IMR-90 (cell line): Measurements from ENCODE around the gene ARHGAP10. TPM values are rescaled to one million over a fixed set of nuclear protein-coding genes. Genes with fewer than 3 reads are reported as not detected.

Source experiments
- ATAC-seq: fragments of 200-7000 bp; cut with Tn5 transposase; 2 replicates; pipeline ENCODE4 v1.9.1; 2020; ENCODE audit warnings: low read depth, mild to moderate bottlenecking, moderate library complexity
- BruUV-seq: library from RNA; stranded (reverse); fragments of 400-500 nt; replicated peaks from 2 replicates; lab custom pipeline; 2021; lab: Mats Ljungman, UMichigan
- CTCF ChIA-PET: fragments of 300-600 bp; formaldehyde crosslinking; extraction: SDS; loops from one replicate; lab custom pipeline; 2021; ENCODE audit warnings: antibody characterized with exemption; lab: Yijun Ruan, JAX
- POLR2A ChIA-PET: fragments of 300-600 bp; sonication (Branson Sonifier 250); formaldehyde crosslinking; loops from one replicate; lab custom pipeline; 2022; ENCODE audit warnings: antibody characterized with exemption; ENCODE audit not compliant: unreplicated experiment; lab: Charles Lee
- DNase-seq: peaks from one replicate; pipeline ENCODE4 v3.0.0; 2013
- H2AFZ ChIP-seq: replicated peaks from 2 replicates; pipeline ENCODE3; 2013; ENCODE audit warnings: low read length, mild to moderate bottlenecking; ENCODE audit not compliant: poor library complexity
- H2AK5ac ChIP-seq: 2 replicates; pipeline ENCODE4 v1.6.1; 2013; ENCODE audit warnings: low read depth, low read length, inconsistent platforms
- H2AK9ac ChIP-seq: replicated peaks from 2 replicates; pipeline ENCODE3; 2013; ENCODE audit warnings: mild to moderate bottlenecking, low read depth, low read length, moderate library complexity; ENCODE audit not compliant: poor library complexity
- H2BK120ac ChIP-seq: 2 replicates; pipeline ENCODE4 v1.6.1; 2013; ENCODE audit warnings: low read depth, low read length, inconsistent platforms
- H2BK15ac ChIP-seq: 3 replicates; pipeline ENCODE4 v1.6.1; 2013; ENCODE audit warnings: low read depth, low read length, inconsistent platforms
- H2BK20ac ChIP-seq: 2 replicates; pipeline ENCODE4 v1.6.1; 2013; ENCODE audit warnings: low read depth, mild to moderate bottlenecking, inconsistent platforms, low read length, moderate library complexity
- H2BK5ac ChIP-seq: 2 replicates; pipeline ENCODE4 v1.6.1; 2013; ENCODE audit warnings: mild to moderate bottlenecking, low read depth, low read length, inconsistent platforms; ENCODE audit not compliant: poor library complexity, severe bottlenecking
- H3K14ac ChIP-seq: replicated peaks from 2 replicates; pipeline ENCODE4 v1.6.1; 2013; ENCODE audit warnings: low read depth, low read length, inconsistent platforms
- H3K18ac ChIP-seq: 2 replicates; pipeline ENCODE4 v1.6.1; 2013; ENCODE audit warnings: low read depth, low read length, control low read depth
- H3K23ac ChIP-seq: 2 replicates; pipeline ENCODE4 v1.6.1; 2013; ENCODE audit warnings: low read depth, low read length, inconsistent platforms
- H3K27ac ChIP-seq: 2 replicates; pipeline ENCODE4 v1.5.1; 2013; ENCODE audit warnings: mild to moderate bottlenecking, control low read depth, low read length; ENCODE audit not compliant: insufficient read depth
- H3K27me3 ChIP-seq: 2 replicates; pipeline ENCODE4 v1.6.1; 2013; ENCODE audit warnings: low read length; ENCODE audit not compliant: control insufficient read depth, insufficient read depth
- H3K36me3 ChIP-seq: 2 replicates; pipeline ENCODE4 v1.6.1; 2013; ENCODE audit warnings: low read length, mixed read lengths; ENCODE audit not compliant: control insufficient read depth, insufficient read depth
- H3K4ac ChIP-seq: 2 replicates; pipeline ENCODE4 v1.6.1; 2013; ENCODE audit warnings: low read depth, low read length, inconsistent platforms
- H3K4me1 ChIP-seq: 2 replicates; pipeline ENCODE4 v1.6.1; 2013; ENCODE audit warnings: low read length, mixed read lengths; ENCODE audit not compliant: control insufficient read depth, insufficient read depth
- H3K4me2 ChIP-seq: 2 replicates; pipeline ENCODE4 v1.6.1; 2013; ENCODE audit warnings: low read depth, mild to moderate bottlenecking, control low read depth, low read length, moderate library complexity
- H3K4me3 ChIP-seq: 2 replicates; pipeline ENCODE4 v1.5.1; 2013; ENCODE audit warnings: low read depth, mild to moderate bottlenecking, control low read depth, low read length, moderate library complexity; ENCODE audit not compliant: insufficient read depth
- H3K56ac ChIP-seq: 2 replicates; pipeline ENCODE4 v1.6.1; 2013; ENCODE audit warnings: low read length, inconsistent platforms; ENCODE audit not compliant: insufficient read depth; ENCODE audit errors: extremely low read depth
- H3K79me1 ChIP-seq, 2 experiments: 2 replicates each; pipeline ENCODE4 v1.6.1; 2013; ENCODE audit warnings: low read length in 2 of 2, inconsistent platforms in 1 of 2, low read depth in 1 of 2
- H3K9ac ChIP-seq: 2 replicates; pipeline ENCODE4 v1.6.1; 2013; ENCODE audit warnings: low read depth, low read length, control low read depth
- H3K9me1 ChIP-seq: 2 replicates; pipeline ENCODE4 v1.6.1; 2013; ENCODE audit warnings: low read length, inconsistent platforms; ENCODE audit not compliant: insufficient read depth
- H3K9me3 ChIP-seq: 2 replicates; pipeline ENCODE4 v1.6.1; 2013; ENCODE audit warnings: low read length; ENCODE audit not compliant: control insufficient read depth, insufficient read depth
- H4K20me1 ChIP-seq: 2 replicates; pipeline ENCODE4 v1.6.1; 2013; ENCODE audit warnings: low read length, inconsistent platforms; ENCODE audit not compliant: insufficient read depth
- H4K5ac ChIP-seq: 2 replicates; pipeline ENCODE4 v1.6.1; 2013; ENCODE audit warnings: mild to moderate bottlenecking, low read depth, low read length, control low read depth
- H4K8ac ChIP-seq, 2 experiments: 2 replicates each; pipeline ENCODE4 v1.6.1; 2013; ENCODE audit warnings: low read depth in 2 of 2, low read length in 2 of 2, control low read depth in 1 of 2, inconsistent platforms in 1 of 2
- H4K91ac ChIP-seq: 2 replicates; pipeline ENCODE4 v1.6.1; 2013; ENCODE audit warnings: low read depth, low read length, inconsistent platforms; ENCODE audit not compliant: insufficient read depth
- BHLHE40 ChIP-seq: fragments of 150-350 bp; IDR thresholded peaks from 2 replicates; pipeline ENCODE4 v1.6.1; 2016; ENCODE audit warnings: mild to moderate bottlenecking, low read depth, low read length
- CEBPB ChIP-seq: IDR thresholded peaks from 2 replicates; pipeline ENCODE4 v1.6.1; 2012; ENCODE audit warnings: low read depth, low read length, improper control_type of control experiment
- CHD1 ChIP-seq: IDR thresholded peaks from 2 replicates; pipeline ENCODE4 v1.6.1; 2012; ENCODE audit warnings: low read depth, low read length, improper control_type of control experiment
- NFE2L2 ChIP-seq: fragments of 150-350 bp; IDR thresholded peaks from 2 replicates; pipeline ENCODE4 v1.6.1; 2016; ENCODE audit warnings: low read depth, mild to moderate bottlenecking, low read length
- POLR2A ChIP-seq: IDR thresholded peaks from 2 replicates; pipeline ENCODE4 v1.6.1; 2012; ENCODE audit warnings: mild to moderate bottlenecking, low read depth, low read length
- RAD21 ChIP-seq: IDR thresholded peaks from 2 replicates; pipeline ENCODE4 v1.6.1; 2012; ENCODE audit warnings: low read length, improper control_type of control experiment
- RFX5 ChIP-seq: IDR thresholded peaks from 2 replicates; pipeline ENCODE4 v1.8.0; 2012; ENCODE audit warnings: low read depth, mild to moderate bottlenecking, low read length, moderate library complexity
- SMC3 ChIP-seq: fragments of 150-350 bp; IDR thresholded peaks from 2 replicates; pipeline ENCODE4 v1.6.1; 2016; ENCODE audit warnings: low read depth, mild to moderate bottlenecking, antibody characterized with exemption, low read length, moderate library complexity
- WGBS, 2 experiments: methylation state at CpG; one replicate each; pipeline versions ENCODE4 v1.1.5 to v1.1.7; 2013; ENCODE audit warnings: missing lambda C conversion rate in 2 of 2; ENCODE audit not compliant: insufficient read length in 1 of 2; ENCODE audit errors: extremely low coverage in 2 of 2; 5-methylcytosine and 5-hydroxymethylcytosine counted together
- dilution Hi-C: fragments of 300-500 bp; cut with HindIII; formaldehyde crosslinking; loops from one replicate; pipeline ENCODE4 v1.14.3; 2018; ENCODE audit warnings: low sequenced_read_pairs; ENCODE audit not compliant: unreplicated experiment
- in situ Hi-C: fragments of 300-500 bp; cut with MboI; formaldehyde crosslinking; loops from 3 replicates; pipeline ENCODE4 v1.14.3; 2019; ENCODE audit warnings: low sequenced_read_pairs, inconsistent platforms, mixed read lengths
- intact Hi-C: fragments of 100-400 bp; cut with micrococcal nuclease; formaldehyde crosslinking; loops from 2 replicates; pipeline ENCODE4 v1.10.0; 2022
- polyA plus RNA-seq, 3 experiments: library from polyadenylated mRNA; depleted of rRNA; stranded (reverse); fragments of >200 nt; gene quantifications; 2 replicates each; pipeline ENCODE4 v1.2.3, GENCODE V29; 2012; ENCODE audit warnings: low replicate concordance in 1 of 3
- total RNA-seq: library from RNA; depleted of rRNA; stranded (reverse); fragments of >200 nt; gene quantifications from 2 replicates; pipeline ENCODE4 v1.2.3, GENCODE V29; 2012
- TF ChIP-seq, protein P1 (sequence below): conservative IDR thresholded peaks from 2 replicates; pipeline ENCODE4 v1.5.1; 2012; ENCODE audit warnings: mild to moderate bottlenecking, low read depth, low read length, improper control_type of control experiment
- TF ChIP-seq, protein P2 (sequence below): fragments of 150-350 bp; IDR thresholded peaks from 2 replicates; pipeline ENCODE4 v1.6.1; 2017; ENCODE audit warnings: mild to moderate bottlenecking, antibody characterized with exemption, low read length, low read depth
- TF ChIP-seq, protein P3 (sequence below): fragments of 150-350 bp; IDR thresholded peaks from 2 replicates; pipeline ENCODE4 v1.6.1; 2016; ENCODE audit warnings: low read depth, mild to moderate bottlenecking, low read length, moderate library complexity, borderline replicate concordance

Gene ARHGAP10
- total and polyA plus RNA-seq, 2 of the 4 experiments (the other 2 are of a cell fraction), result 27.1 to 29.4 TPM

DNA sequence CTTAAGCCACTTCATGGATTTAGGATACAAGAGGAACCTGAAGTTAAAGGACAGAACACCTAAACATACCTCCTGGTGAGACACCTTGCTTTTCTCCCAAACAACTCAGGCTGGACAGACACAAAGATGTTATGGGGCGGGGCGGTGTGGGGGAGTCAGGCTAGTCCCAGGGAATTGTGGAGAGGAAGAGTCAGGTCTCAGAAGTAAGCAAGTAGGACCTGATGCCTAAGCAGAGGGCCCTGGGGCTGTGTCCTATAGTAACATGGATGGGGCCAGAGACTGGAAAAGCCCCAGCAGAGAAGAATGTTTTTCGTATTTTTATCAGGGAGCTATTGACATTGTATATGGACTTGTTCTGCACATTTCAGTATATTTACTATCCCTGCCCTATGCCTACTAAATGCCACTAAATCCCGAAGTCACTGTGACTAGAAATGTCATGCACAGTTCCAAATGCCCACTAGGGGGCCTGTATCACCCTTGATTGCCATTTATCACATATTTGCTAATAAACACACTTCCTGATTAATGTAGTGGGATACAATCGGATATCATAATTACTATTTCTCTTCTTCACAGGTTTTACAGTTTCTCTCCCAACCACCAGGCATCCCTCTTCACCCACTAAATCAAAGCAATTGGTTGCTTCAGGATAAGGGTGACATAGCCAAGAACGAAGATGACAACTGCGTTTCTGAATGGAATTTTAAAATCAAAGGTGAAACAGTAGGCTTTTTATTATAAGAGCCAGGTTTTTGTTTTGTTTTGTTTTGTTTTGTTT lies 23.8 kb upstream of the ARHGAP10 start:
- H2AFZ ChIP-seq, result no peak overlapping the region
- no TSS peak for BruUV-seq

More for the DNA sequence above, 23.8 kb upstream of the ARHGAP10 start:
- no peak overlapping the region for H2BK120ac ChIP-seq
- H2BK5ac ChIP-seq, result no peak overlapping the region
- H2AK5ac ChIP-seq, result peak overlapping the region; percentile 29; the same call in 1 of the 2 replicates
- H4K20me1 ChIP-seq, result no peaks in the 10 kb centered on the region
- DNase-seq, result peak; percentile 34
- no peak overlapping the region for H3K14ac ChIP-seq
- H3K27ac ChIP-seq, result no peak overlapping the region
- dilution Hi-C loops (no loop called here), intact Hi-C loops (loop anchor here (1.0 kb wide), 1 partner anchor 158 kb away; no protein-coding TSS in a partner anchor), in situ Hi-C loops (loop anchor here (5.0 kb wide), 1 partner anchor 159 kb away; no protein-coding TSS in a partner anchor)
- H3K9me1 ChIP-seq, result no peaks in the 10 kb centered on the region
- no peaks in the 10 kb centered on the region for H3K27me3 ChIP-seq
- H3K18ac ChIP-seq, result no peak overlapping the region
- H3K36me3 ChIP-seq, result no peaks in the 10 kb centered on the region
- no peak overlapping the region for H4K5ac ChIP-seq
- peak overlapping the region; percentile 34; the same call in 1 of the 2 replicates for H4K91ac ChIP-seq
- no peak overlapping the region for H3K56ac ChIP-seq
- no peak overlapping the region for H3K23ac ChIP-seq
- H3K79me1 ChIP-seq, result no peaks in the 10 kb centered on the region
- no peak overlapping the region for H4K8ac ChIP-seq
- peaks cover 1% of the 10 kb centered on the region; the same call in 1 of the 2 replicates for H3K4me1 ChIP-seq
- no peak overlapping the region; the same call in 1 of the 2 replicates for H3K4ac ChIP-seq
- CTCF ChIA-PET, result interaction anchor here (0.7 to 2.5 kb wide), 4 partner anchors 11 to 159 kb away, joined by 3 to 14 read pairs (median 4); no protein-coding TSS in a partner anchor
- no peak overlapping the region for H2AK9ac ChIP-seq
- no peaks in the 10 kb centered on the region for H3K9me3 ChIP-seq
- no peak overlapping the region; the same call in 2 of the 3 replicates for H2BK15ac ChIP-seq
- no peak overlapping the region for H3K4me2 ChIP-seq
- WGBS, 2 experiments, result 60% methylated on average over 2 of the region's 7 CpGs; no CpG with 5 or more reads in 1 of the 2 experiments
- no peak overlapping the region for H3K4me3 ChIP-seq
- POLR2A ChIA-PET, result no interaction called here
- peak; percentile 67 for ATAC-seq
- TF ChIP-seq CHD1, result no peak
- TF ChIP-seq, protein P1, sequence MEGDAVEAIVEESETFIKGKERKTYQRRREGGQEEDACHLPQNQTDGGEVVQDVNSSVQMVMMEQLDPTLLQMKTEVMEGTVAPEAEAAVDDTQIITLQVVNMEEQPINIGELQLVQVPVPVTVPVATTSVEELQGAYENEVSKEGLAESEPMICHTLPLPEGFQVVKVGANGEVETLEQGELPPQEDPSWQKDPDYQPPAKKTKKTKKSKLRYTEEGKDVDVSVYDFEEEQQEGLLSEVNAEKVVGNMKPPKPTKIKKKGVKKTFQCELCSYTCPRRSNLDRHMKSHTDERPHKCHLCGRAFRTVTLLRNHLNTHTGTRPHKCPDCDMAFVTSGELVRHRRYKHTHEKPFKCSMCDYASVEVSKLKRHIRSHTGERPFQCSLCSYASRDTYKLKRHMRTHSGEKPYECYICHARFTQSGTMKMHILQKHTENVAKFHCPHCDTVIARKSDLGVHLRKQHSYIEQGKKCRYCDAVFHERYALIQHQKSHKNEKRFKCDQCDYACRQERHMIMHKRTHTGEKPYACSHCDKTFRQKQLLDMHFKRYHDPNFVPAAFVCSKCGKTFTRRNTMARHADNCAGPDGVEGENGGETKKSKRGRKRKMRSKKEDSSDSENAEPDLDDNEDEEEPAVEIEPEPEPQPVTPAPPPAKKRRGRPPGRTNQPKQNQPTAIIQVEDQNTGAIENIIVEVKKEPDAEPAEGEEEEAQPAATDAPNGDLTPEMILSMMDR, result peak; percentile 86
- TF ChIP-seq, protein P2, sequence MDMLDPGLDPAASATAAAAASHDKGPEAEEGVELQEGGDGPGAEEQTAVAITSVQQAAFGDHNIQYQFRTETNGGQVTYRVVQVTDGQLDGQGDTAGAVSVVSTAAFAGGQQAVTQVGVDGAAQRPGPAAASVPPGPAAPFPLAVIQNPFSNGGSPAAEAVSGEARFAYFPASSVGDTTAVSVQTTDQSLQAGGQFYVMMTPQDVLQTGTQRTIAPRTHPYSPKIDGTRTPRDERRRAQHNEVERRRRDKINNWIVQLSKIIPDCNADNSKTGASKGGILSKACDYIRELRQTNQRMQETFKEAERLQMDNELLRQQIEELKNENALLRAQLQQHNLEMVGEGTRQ, result no peak
- no peak for TF ChIP-seq BHLHE40
- peak; percentile 64; the same call in 1 of the 2 replicates for TF ChIP-seq NFE2L2
- TF ChIP-seq, protein P3, sequence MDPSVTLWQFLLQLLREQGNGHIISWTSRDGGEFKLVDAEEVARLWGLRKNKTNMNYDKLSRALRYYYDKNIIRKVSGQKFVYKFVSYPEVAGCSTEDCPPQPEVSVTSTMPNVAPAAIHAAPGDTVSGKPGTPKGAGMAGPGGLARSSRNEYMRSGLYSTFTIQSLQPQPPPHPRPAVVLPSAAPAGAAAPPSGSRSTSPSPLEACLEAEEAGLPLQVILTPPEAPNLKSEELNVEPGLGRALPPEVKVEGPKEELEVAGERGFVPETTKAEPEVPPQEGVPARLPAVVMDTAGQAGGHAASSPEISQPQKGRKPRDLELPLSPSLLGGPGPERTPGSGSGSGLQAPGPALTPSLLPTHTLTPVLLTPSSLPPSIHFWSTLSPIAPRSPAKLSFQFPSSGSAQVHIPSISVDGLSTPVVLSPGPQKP, result no peak
- no peak for TF ChIP-seq CEBPB
- TF ChIP-seq RAD21, result peak; percentile 80
- TF ChIP-seq SMC3, result peak; percentile 81
- TF ChIP-seq RFX5, result no peak
- TF ChIP-seq POLR2A, result no peak
- H3K9ac ChIP-seq, result no peak overlapping the region
- peak overlapping the region; percentile 44; the same call in 1 of the 2 replicates for H2BK20ac ChIP-seq
